Stimulated activated naive CD4-positive, alpha-beta T cell treated with Interleukin-2 at 50 U/mL for 16 hours (primary cell): ENCODE data around the gene DUOX1.
"Not testable (repeated sequence)": the region's sequence is repeated elsewhere in the genome, so short reads cannot be mapped to it uniquely, and the experiment has no call there.

Experiments
- DNase-seq: peaks from one replicate; lab custom pipeline; 2025; lab: John Stamatoyannopoulos, UW

DUOX1 gene

GRCh38 chr15:45121706-45122417 is 7.9 kb upstream of the DUOX1 start:
- no peak for DNase-seq

- no peak for DNase-seq
Observed at GRCh38 chr15:45122719-45123118, 7.1 kb upstream of the DUOX1 start.

DNA sequence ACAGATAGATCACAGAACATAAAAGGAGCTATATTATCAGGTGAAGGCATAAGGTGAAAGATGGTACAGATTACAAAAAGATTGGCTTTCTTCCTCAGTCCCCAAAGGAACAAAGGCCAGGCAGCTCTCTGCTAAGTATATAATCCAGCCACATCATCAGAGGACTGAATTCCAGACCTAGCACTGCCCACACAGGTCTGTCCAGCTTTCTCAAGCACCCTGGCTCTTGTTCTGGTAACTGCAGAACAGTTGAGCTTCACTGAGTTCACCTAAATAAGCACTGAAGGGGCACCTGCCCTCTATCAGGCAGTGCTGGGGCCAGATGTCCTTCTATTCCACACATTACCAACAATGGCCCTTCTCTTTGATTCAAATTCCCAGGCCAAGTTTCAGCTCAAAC is 6.4 kb upstream of the DUOX1 start:
- no peak for DNase-seq

DNA sequence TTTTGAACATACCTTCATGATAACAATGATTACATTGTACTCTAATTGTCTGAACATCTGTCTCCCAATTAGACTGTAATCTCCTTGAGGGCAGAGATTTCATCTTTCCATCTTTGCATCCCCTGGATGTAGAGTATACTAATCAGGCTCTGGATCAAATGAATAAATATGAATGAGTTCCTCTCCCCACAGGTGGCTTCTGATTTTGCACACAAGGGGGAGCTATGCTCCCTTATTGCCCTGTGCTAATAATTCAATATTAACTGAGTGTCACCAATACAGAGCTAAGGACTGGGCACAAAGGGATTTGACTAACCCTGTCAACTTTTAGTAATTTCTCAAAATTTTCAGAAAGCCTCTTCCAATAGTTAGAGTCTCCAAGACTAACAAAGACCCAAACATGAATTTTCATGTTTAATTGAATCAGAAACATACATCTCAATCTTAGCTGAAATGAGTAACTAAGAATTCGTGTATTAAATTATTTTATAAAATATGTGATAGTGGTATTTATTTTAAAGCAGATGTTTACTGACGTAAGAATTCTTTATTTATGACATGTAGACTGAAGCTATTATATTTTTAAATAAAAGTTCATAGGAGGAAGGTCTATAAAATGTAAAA is 3.1 kb upstream of the DUOX1 start:
- no peak for DNase-seq

- no peak for DNase-seq
Observed at GRCh38 chr15:45128971-45129639, 689 bp upstream of the DUOX1 start.

- no peak for DNase-seq
Observed at GRCh38 chr15:45130291-45131000, 652 bp downstream of the DUOX1 start.

DNA sequence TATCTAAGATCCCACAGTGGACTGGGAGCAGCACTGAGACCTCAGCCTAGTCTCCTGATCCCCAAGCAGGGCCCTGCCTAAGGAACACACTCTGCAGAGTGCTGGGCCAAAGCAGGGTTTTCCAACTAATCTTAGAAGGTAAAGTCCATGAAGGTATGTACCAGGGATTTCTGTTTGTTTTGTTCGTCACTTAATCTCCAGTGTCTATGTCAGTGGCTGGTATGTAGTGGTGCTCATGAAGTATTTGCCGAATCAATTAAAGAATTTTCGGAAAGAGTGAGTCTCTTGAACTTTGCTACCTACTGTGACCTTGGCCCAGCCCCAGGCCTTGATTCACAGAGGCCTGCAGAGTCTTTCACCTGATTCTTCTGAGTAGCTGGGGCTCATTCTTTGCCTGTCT is 1.7 kb downstream of the DUOX1 start:
- no peak for DNase-seq

DNA sequence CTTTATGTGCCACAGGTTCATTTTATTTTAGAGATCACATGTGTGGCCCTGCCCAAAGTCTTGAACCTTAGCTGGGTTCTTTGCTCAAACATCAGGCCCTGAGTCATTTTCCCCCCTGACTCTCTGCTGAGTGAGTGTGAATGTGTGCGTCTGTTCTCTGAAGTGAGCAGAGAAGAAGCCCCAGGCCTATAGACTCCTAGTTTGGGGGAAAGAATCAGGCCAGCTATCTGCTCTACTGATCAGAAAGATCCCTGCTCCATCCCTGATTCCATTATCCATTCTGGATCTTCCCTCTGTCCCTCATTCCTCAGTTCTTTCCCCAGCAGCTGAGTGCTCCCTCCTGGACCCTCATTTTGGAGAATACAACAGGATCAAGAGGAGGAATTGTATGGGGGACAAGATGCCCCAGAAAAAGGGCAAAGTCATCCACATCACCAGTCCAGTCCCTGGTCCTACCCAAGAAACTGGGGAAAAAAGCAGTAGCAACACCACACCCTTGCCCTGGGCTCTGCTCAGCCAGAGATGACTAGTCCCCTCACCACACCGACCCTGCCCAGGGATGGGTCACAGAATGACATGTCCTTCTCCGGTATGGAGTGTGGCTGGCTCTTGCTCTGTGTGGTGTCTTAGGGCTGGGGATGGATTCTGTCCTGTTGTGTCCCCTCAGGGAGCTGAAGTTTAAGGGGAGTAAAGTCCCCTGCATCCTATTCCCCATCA is 3.2 kb downstream of the DUOX1 start:
- no peak for DNase-seq

DNA sequence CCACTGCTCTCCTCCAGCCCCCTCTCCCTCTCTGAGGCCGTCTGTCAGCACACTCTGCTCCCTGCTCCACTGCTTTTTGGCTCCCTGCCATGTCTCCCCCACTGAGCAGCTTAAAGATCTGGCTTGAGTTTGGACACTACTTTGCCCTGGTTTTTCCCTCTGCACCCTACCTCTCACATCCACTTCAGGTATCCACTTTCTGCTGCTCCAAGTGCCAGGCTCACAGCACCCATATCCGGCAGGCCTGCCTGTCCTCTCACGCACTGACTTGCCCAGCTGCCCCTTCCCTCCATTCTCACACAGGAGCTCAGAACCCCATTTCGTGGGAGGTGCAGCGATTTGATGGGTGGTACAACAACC is 3.7 kb downstream of the DUOX1 start:
- DNase-seq, result no peak

DNA sequence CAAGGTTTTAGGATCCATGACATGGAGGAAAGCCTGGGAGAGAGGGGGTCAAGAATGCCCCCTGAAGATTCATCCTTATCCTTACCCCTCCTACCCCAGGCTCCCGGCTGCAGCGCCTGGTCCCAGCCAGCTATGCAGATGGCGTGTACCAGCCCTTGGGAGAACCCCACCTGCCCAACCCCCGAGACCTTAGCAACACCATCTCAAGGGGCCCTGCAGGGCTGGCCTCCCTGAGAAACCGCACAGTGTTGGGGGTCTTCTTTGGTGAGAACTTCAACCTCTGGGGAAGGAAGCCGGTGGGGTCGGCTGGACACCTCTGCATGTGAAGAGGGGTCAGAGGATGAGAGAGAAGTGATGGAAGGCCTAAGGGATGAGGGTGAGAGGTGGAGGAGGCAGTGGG is 4.3 kb downstream of the DUOX1 start:
- no peak for DNase-seq

DNA sequence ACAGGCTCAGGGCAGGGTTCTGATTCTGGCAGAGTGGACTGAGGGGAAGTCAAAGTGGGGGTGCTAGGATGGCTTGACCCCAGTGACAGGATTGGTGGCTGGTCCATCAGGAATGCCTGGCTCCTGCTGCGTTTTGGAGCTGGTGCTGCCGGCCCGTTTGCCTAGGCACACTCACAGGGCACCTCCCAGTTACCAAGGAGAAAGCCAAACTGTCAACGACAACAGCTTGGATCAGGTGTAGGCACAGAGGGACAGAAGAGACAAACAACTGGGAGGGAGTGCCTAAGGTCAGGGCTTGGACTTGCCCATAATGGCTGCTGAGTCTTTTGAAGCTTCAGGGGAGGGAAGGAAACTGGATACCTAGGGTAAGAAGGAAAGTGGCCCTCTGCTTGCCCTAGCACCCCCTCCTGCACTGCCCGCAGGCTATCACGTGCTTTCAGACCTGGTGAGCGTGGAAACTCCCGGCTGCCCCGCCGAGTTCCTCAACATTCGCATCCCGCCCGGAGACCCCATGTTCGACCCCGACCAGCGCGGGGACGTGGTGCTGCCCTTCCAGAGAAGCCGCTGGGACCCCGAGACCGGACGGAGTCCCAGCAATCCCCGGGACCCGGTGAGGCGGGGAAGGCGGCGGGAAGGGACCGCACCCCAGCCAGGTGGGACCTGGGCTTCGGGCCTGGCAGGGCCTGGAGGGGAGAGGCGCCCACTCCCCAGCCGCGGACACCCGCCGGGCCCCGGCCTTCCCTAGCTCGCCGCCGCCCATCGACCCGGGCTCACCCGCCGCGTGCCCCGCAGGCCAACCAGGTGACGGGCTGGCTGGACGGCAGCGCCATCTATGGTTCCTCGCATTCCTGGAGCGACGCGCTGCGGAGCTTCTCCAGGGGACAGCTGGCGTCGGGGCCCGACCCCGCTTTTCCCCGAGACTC is 5.1 kb downstream of the DUOX1 start:
- DNase-seq, result peak; percentile 6

- DNase-seq, result not testable (repeated sequence)
Observed at GRCh38 chr15:45135705-45136377, 6.0 kb downstream of the DUOX1 start.

DNA sequence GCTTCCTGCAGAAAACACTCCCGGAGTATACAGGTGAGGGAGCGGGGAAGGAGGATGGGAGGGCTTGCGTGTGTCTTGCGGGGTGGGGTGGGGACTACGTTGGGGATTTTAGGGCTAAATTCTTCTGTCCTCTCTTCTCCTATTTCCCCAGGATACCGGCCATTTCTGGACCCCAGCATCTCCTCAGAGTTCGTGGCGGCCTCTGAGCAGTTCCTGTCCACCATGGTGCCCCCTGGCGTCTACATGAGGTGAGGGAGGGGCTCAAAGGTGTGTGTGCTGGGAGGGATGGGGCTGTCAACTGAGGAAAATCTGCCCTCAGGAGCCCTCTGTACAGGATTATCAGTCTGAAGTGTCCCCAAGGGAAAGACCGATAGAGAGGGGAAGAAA is 6.6 kb downstream of the DUOX1 start:
- no peak for DNase-seq

DNA sequence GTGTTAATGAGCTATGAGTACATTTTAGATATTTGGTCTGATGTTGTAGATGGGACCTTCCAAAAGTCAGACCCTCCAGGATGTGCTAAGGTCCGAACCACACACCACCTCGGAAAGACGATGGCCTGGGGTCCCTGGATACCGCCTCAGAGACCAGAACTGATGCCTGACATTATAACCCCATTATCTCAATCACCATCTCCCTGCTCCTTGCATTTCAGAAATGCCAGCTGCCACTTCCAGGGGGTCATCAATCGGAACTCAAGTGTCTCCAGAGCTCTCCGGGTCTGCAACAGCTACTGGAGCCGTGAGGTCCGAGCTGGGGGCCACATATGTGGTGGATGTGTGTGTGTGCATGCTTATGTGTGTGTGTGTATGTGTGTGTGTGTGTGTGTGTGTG is 7.9 kb downstream of the DUOX1 start:
- DNase-seq, result no peak

DNA sequence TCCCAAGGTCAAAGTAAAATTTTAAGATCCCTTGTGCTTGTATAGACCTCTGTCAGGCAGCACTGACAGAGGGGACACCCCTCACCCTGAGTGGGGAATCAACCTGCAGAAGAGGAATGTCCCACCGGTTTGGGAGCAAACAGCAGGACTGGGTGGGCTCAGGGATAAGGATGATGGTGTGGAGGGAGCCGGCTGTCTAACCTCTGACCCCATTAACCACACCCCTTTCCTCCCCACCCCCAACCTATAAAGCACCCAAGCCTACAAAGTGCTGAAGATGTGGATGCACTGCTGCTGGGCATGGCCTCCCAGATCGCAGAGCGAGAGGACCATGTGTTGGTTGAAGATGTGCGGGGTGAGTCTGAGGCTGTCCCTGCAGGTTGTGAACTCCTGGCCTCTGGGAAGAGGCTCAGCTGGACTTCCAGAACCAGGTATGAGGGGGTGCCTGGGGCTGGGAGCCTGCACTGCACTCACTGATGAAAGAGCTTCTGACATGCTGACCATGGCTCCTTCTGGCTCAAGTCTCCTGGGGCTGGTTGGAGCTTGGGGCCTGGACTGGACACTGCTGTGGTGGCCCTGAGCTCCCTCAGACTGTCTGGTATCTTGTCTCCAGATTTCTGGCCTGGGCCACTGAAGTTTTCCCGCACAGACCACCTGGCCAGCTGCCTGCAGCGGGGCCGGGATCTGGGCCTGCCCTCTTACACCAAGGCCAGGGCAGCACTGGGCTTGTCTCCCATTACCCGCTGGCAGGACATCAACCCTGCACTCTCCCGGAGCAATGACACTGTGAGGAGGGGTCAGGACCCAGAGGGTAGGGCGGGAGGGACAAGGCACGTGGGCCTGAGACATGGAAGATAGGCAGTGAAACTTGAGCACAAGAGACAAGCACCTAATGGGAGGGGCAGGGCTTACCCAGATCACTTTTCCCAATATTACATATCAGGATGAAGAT is 9.3 kb downstream of the DUOX1 start:
- DNase-seq, result no peak

GRCh38 chr15:45139770-45140169 is 10.0 kb downstream of the DUOX1 start:
- DNase-seq, result no peak

GRCh38 chr15:45140557-45141250 is 10.9 kb downstream of the DUOX1 start:
- no peak for DNase-seq

DNA sequence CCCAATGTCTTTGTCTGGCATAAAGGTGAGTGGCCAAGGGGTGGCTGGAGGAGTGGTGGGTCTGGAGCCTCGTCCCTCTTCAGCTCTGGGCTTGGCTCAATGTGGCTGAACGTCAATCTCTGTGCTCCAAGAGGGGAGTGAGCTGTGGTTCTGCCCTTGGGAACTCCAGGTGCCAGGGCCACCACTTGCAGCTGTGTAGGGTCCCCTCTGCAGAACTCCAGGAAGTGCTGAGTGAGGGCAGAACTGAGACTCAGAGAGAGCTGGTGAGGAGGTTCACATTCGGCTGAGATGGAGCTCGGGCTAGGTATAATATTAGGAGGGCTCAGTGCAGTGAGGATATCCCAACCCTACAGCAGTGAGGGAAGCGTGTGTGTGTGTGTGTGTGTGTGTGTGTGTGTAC is 11.6 kb downstream of the DUOX1 start:
- DNase-seq, result no peak

- DNase-seq, result no peak
Observed at GRCh38 chr15:45143056-45143455, 13.3 kb downstream of the DUOX1 start.
